Measurements from ENCODE around the gene TBXT.
A peak's percentile ranks its signal among the peaks of the same experiment; 100 is the strongest.
"Not testable (repeated sequence)": the region's sequence is repeated elsewhere in the genome, so short reads cannot be mapped to it uniquely, and the experiment has no call there.

The TBXT gene

DNA sequence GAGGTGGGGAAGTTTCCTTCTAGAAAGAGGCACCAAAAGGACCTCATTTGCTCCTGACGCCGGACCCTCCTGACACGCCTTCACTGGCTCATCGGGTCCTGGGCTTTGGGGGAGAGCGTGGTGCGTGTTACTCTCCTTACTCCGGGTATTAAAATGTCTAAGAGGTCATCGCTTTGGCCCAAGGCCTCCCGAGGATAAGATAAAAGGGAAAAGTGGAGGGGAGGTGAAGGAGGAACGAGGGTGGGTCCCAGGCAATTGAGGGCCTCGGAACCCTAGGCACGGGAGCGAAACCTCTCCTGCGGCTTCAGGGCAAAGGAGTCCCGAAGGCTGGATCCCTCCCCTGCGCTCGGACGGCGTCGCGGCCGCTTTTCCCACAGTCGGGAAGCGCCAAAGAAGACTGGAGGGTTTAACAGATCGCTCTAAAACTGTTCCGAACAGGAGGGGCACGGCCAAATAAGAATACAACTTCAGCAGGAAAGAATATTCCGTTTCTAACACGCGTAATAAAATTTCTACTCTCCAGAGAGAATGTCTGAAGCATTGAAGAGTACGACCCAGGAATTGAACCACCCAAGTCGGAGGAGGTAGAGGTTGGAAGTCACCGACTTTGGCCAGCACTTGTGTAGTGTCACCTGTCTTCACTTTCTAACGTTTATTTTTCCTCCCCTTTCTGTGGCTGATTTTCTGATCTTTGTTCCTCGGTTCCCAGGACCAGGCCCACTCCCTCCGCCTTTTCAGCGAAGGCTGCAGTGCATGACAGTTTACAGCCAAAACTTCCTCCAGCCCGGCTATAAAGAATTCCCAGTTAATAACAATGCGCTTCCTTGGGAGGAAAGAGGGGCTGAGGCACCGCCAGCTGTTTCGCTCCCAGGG lies 2.1 kb upstream of the TBXT start:
- no peak for DNase-seq (ENCODE audit: low spot score)

DNA sequence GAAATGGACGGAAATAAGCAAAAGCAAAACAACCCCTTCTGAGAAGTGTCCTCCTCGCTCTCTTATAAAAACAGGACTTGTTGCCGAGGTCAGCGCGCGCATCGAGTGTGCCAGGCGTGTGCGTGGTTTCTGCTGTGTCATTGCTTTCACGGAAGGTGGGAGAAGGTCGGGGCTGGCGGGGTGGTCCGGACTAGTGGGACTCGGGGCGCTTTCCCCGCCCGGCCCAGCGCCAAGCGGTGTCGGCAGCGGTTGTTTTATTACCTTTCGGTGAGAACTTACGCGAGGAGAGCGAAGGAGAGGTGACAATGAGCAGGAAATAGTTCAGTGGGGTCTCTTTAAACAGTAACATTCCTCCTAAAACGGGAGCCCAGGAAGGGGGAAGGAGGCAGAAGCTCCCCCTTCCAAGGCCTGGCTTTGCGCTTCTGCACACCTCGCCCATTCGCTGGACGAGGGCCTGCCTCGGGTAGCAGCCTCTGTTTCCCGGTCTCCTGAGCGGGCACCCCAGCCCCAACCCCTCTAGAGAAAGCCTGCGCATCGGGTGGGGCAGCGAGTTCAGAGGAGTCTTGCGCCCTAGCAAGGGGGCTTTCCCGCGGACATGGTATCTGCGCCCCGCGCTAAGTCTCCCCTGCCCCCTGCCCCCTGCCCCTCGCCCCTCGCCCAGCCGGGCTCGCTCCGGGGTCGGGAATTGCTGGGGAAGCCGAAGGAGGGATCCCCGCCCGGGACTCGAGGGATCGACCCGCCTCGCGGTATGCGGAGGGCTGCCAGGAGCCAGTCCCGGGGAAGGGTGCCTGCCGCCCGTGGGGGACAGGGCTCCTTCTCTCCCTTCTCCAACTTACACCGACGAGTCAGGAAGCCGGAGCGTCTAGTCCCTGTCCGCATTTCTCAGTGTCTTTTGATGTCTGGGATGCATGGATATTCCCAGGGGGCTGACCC lies 1.2 kb upstream of the TBXT start:
- peak; percentile 8 for DNase-seq (ENCODE audit: low spot score)

DNA sequence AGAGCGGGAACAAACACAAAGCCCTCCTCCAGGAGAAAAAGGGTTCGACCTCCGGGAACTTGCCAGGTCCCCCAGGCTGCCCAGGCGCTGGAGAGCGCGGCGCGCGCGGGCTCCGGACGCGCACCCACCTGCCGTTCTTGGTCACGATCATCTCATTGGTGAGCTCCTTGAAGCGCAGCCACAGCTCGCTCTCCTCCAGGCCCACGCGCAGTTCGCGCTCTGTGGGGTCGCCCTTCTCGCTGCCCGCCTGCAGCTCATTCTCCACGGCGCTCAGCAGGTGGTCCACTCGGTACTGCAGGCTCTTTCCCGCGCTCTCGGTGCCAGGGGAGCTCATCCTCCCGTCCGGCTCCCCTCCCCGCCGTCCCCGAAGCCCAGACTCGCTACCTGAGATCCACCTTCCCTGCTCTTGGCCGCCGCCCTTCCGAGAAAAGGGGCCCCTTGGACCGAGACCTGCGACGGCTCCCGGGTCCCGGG lies 356 bp downstream of the TBXT start:
- DNase-seq (ENCODE audit: low spot score) = no peak

DNA sequence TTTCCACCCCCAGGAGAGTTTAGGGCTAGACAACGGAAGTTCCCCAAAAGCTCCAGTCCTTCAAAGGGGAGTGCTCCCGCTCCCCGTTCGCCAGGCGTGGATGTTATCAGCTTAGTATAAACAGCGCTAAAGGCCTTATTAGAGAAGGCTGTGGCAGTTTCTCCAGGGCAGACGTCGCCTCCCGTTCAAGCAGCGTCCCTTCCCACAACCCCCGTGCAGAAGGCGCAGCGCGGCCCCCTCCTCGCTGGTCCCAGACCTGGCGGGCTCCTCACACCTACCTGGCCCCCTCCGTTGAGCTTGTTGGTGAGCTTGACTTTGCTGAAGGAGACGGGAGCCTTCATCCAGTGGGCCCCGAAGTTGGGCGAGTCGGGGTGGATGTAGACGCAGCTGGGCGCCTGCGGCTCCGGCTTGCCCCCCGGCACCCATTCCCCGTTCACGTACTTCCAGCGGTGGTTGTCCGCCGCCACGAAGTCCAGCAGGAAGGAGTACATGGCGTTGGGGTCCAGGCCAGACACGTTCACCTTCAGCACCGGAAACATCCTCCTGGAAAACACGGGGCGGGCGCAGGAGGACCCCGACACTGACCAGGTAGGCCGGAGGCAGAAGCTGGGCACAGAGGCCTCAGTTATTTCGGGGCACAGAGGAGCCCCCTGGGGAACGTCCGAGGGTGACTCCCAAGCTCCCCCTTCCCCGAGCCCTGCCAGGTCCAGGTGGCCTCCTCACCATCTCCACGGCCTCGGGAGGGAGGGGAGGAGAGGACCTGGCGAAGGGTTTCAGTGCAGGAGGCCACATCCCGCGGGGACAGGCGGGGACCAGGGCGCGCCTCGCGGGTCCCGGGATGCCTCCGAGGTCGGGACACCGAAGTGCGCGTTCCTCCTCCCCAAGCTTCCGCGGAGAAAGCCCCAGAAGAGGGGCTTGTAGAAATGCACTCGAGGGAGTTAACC lies 1.1 kb downstream of the TBXT start:
- no peak for DNase-seq (ENCODE audit: low spot score)

DNA sequence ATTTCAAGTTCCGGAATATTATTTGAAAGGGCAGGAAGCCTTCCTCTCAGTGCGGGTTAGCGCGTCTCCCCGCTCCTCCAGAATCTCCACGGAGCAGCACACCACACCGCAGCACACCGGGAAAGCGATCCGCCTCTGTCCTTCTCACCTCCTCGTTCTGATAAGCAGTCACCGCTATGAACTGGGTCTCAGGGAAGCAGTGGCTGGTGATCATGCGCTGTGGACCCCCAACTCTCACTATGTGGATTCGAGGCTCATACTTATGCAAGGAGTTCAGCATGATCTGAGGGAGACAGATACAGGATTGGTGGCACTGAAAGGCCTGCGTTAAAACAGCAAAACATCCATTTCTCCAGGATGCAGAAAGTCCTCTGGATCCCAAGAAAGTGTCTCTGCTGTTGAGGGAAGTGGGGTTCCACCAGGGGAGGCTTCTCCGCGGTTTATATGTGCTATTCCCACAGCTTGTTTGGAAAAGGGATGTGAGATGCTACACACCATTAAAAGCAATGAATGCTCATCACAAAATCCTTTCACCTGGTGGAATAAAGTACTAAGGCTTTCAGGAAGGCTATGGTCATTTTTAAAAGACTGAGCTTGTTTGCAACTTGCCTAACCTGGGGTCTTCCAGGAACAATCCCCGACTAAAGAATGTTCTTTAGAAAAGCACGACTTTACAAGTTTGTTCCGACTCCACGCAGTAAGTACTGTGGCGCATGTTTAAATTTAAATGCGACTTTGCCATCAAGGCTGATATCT lies 1.9 kb downstream of the TBXT start:
- no peak for DNase-seq (ENCODE audit: low spot score)

DNA sequence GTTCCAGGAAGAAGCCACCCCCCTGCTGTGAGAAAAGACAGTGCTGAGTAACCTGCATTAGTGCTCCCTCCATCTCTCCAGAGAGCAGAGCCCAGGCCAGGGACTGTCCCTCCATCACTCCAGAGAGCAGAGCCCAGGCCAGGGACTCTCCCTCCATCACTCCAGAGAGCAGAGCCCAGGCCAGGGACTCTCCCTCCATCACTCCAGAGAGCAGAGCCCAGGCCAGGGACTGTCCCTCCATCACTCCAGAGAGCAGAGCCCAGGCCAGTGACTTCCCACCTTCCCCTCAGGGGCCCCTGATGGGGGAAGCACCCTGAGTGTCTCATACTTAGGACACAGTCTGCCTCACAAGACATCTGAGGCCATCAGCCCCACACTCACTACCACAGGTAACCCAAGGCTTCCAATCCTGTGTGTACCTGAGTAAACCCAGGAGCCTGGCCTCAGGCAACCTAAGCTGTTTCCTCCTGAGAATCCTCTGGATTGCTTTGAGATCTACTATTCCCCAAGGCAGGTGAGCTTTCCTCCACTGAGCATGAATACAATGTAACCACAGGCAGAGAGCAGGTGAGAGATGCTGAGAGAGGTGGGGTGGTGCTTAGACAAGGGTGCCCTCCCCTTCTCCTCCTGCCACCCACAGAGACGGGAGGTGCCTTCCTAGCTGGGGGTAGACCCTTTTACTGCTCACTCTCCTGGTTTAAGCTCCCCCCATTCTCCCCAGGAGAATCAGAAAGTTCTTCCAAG lies 4.9 kb downstream of the TBXT start:
- DNase-seq (ENCODE audit: low spot score) = no peak

DNA sequence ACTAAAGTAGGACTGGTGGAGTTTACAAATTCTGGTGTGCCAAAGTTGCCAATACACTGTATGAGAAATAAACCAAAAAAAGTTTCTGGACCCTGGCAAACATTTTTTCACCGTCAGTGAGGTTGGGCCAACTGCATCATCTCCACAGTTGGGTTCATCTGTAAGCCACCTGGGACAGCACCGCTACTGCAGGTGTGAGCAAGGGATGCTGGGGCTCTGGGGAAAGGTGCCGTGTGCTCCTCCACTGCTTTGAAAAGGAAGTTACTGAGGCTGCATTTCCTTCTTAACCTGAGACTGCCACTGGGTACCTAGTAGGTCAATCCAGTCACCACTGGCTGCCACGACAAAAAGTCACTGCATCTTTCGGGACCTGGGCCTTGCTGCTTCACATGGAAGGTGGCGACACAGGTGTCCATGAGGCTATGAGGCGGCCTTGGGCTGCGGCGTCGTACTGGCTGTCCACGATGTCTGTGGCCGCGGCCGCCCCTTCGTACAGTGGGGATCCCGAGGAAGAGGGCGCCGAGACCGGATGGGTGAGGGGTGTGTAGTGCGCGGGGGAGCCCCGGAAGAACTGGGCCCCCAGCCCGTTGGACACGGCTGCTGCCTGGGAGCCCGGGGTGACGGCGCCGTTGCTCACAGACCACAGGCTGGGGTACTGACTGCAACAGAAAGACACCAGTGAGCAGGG lies 9.6 kb downstream of the TBXT start:
- DNase-seq (ENCODE audit: low spot score) = no peak

DNA sequence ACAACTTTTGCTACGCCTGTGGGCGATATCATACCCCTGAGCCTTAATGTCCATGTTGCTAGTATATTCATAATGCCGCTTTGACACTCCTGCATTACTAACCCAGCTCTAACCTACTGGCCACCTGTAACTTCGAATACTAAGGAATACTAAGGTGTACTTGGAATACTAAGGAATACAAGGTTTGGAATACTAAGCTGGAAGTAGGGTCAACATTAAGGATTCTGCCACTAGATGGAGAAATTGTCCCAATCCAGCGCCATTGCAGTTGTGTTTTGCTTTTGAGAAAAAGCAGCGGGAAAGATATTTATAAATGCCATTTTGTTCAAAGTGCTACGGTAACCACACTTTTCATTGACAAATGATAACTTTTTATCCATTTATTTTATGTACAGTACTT lies 10.7 kb downstream of the TBXT start:
- peak; percentile 22 for DNase-seq (ENCODE audit: low spot score)

DNA sequence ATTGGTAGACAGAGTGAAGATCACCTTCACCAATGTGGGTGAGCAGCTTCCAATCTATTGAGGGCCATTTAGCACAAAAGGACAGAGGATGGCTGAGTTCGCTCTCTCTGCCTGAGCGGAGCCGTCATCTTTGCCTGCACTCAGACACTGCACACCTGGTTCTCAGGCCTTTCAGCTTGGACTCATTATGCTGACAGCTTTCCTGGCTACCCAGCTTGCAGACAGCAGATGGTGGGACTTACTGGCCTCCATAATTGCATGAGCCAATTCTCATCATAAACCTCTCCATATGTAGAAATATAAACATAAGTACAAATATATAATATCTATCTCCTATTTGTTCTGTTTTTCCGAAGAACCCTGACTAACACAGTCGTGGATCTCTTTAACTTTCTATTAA lies 13.7 kb downstream of the TBXT start:
- DNase-seq (ENCODE audit: low spot score) = no peak

DNA sequence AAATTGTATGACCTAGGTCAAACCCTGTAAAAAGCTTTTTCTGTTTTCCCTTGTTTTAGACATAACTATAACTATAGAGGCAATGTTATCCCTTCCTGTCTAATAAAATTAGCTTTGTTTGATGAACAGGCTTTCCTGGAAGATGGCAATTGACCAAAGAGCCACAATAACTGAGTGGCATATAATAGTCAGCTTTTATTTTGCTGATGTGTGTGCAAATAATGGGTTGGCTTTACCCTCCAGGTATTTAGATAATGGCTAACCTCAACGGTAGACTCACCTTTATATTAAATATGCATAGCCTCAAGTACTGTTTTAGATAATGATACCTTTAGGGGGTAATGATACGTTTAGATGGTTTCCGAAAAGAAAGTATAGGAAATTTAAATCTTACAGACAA lies 15.0 kb downstream of the TBXT start:
- DNase-seq (ENCODE audit: low spot score) = no peak

DNA sequence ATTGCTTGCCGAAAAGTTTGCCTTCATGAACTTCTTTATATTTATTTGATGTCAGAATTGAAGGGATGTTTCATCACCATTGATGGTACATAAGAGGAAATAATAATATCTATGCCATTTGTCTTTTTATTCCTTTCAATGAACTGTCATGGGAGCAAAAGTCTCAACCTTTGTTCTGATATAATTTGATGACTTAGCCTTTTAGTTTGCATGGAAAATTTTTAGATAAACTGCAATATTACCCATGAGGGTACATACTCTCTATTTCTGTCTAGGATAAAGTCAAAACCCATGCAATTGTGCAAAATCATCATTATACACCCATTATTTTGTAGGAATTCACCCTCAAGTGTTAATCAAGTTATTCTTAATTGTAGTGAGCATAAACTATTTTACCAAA lies 15.9 kb downstream of the TBXT start:
- DNase-seq (ENCODE audit: low spot score) = no peak

DNA sequence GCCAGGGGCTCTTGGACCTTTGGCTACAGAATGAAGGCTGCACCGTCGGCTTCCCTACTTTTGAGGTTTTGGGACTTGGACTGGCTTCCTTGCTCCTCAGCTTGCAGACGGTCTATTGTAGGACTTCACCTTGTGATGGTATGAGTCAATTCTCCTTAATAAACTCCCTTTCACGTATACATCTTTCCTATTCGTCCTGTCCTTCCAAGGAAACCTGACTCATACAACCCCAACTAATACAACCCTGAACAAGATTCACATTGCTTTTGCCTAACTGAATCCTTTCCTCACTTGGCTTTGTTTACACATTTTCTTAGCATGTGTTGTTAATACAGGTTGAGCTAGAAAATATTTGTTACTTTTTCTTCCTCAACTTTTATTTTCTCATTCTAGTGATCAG lies 21.9 kb downstream of the TBXT start:
- DNase-seq (ENCODE audit: low spot score) = no peak

DNA sequence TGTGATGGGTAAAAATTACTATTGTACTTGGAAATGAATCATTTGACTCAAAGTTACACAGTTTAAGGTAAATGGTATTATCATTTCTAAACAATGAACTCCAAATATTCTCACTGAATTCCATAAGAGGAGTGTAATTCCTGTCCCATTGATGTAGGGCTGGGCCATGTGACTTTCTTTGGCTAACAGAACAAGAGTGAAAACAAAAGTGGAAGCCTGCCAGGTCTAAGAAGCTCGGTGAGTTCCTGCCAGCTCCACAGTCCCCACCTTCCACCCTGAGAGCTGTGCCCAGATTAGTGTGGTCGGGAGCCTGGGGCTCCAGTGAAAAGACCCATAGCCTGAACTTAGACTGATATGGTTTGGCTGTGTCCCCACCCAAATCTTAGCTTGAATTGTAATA lies 24.6 kb downstream of the TBXT start:
- DNase-seq (ENCODE audit: low spot score) = no peak

DNA sequence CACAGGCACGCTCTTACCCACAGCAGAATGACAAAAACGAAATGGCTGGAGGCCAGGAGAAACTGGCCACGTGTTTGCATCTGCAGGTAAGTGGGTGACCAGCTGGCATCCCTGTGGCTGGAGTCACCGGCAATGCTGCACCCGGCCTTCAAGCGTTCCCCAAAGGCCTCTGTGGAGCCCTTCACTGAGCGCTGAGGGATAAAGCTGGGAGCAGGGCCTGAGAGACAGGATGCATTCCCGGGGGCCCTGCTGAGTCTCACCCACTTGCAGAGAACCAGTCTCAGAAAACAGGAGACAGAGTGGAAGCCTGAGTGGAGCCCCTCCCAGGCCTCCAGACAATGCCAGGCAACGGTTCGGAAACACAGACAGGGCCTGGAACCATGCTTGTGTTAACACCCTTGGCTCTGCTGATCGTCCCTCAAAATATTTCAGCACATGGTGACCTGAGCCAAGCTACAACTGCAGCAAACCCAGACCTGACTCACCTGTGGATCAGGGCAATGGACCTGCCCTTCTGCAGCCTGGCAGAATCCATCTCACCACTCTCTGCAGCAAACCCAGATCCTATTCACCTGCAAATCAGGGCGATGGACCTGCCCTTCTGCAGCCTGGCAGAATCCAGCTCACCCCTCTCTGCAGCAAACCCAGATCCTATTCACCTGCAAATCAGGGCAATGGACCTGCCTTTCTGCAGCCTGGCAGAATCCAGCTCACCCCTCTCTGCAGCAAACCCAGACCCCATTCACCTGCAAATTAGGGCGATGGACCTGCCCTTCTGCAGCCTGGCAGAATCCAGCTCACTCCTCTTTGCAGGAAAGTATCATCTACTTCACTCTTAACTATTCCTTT lies 39.8 kb downstream of the TBXT start:
- no peak for DNase-seq (ENCODE audit: low spot score)

DNA sequence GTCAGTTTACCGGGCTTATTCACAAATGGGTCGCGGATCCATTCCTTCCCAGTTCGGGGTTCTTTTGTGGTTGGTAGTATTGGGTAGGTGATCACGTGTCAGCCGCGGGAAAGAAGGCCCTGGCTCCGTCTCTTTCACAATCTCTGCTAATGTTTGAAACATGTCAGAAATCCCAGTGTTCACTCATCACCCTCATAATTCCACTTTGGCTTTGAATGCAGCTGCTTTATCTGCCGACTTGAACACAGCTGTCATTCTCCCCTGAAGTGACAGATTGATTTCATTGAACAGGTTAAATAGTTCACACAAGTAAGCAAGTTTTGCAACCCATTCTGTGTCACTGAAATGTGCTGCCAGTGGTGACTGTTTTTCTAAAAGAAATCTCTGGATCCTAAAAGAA lies 44.5 kb downstream of the TBXT start:
- DNase-seq (ENCODE audit: low spot score) = not testable (repeated sequence)

DNA sequence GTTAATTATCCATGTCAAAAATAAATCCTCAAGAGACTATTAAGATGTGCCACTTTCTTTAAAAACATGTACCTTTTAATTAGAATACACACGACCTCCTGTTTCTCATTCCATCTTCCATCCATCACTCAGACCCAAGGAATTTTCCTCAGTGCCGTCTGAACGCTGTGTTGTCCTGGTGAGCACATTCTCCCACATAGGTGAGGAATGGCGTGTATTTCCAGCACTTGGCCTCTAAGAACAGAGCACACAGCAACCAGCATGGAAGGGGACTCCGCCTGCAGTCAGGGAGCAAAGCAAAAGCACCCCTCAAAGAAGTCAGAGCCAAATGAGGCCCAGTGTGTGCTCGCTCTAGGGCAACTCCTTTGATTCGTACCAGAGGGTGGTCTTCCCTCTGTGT lies 45.9 kb downstream of the TBXT start:
- DNase-seq (ENCODE audit: low spot score) = no peak

DNA sequence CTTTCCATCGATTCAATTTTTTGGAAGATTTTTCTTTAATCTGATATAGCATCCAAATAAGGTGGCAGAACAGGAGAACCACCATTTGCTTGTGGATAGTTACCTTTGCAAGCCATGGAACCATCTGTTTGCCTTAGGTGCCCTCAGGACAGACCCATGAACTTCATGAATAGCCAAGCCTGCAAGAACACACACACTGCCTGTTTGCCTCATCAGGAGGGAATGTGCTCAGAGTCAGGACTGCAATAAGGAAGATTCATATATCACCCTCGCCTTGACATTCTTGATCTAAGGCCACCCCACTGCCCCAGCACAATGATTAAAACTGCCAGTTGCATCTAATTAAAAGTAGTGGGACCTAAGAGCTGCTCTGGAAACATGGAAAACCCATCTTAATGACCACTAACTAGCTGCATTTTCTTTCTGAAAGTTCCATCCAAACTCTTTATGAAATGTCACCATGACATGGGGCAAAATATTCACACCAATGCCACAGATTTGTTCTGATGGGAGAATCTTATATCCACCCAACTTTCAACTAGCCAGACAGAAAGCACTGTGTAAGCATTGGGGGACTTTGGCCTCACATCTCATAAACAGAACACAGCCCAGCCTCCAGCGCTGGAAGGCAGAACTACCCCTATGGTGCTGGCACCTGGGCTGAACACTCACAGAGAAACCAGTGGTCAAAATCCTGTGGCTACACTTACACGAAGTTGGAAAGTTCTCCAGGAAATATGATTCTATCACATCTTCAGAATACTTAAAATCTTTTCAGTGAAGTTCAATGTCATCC lies 48.3 kb downstream of the TBXT start:
- DNase-seq (ENCODE audit: low spot score) = no peak

DNA sequence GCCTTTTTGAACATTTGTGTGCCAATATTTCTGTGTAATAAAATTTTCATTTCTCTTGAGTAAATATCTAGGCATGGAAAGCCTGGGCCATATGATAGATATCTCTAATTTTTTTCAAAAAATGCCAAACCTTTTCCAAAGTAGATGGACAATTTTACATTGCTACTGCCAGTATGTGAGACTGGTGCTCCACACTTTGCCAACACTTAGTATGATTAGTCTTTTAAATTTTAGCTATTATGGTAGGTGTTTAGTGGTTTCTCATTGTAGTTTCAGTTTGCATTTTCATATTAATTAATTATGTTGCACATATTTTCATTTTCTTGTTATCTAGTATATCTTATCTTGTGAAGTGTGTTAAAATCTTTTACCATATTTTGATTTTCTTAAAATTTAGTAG lies 52.0 kb downstream of the TBXT start:
- no peak for DNase-seq (ENCODE audit: low spot score)
